Measurements from ENCODE around the gene KLHDC9. TPM values are rescaled to one million over a fixed set of nuclear protein-coding genes. Genes with fewer than 3 reads are reported as not detected.

KLHDC9 gene
- total and polyA plus RNA-seq, 2 donors (not counting 1 experiment from before 2014, with no cell fraction given): 0.95 to 3.0 TPM

DNA sequence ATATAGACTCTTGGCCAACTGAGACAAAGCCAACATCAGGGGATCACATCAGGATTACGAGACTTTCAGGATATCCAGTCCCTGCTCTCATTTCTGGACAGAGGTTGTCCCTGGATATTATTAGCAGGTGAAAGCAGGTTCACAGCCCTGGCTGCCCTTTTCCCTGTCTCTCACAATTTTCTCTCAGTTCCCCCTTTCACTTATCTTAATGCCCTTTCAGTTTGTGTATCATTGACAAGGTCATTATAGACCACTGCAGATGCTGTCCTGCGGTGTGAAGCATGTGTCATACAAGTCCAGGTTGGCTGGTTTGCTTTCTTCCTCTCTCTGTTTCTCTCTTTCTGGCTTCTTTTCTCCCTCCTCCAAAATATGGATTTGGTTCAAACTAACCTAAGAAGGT, 2.1 kb upstream of the KLHDC9 start:
- TF ChIP-seq, protein P1, sequence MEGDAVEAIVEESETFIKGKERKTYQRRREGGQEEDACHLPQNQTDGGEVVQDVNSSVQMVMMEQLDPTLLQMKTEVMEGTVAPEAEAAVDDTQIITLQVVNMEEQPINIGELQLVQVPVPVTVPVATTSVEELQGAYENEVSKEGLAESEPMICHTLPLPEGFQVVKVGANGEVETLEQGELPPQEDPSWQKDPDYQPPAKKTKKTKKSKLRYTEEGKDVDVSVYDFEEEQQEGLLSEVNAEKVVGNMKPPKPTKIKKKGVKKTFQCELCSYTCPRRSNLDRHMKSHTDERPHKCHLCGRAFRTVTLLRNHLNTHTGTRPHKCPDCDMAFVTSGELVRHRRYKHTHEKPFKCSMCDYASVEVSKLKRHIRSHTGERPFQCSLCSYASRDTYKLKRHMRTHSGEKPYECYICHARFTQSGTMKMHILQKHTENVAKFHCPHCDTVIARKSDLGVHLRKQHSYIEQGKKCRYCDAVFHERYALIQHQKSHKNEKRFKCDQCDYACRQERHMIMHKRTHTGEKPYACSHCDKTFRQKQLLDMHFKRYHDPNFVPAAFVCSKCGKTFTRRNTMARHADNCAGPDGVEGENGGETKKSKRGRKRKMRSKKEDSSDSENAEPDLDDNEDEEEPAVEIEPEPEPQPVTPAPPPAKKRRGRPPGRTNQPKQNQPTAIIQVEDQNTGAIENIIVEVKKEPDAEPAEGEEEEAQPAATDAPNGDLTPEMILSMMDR (conservative IDR thresholded peaks at IDR 0.05 in 1 of 2, IDR thresholded peaks at IDR 0.05 in 1 of 2; ENCODE audit: low read depth in 1 of 2, low read length in 2 of 2): no peak
- no peak for TF ChIP-seq EZH2 (IDR thresholded peaks at IDR 0.05; ENCODE audit: low read length, missing control alignments)
- Histone ChIP-seq H2AFZ (ENCODE audit: low read length) (no peak overlapping the region), H3K4me1 (ENCODE audit: control insufficient read depth, extremely low read depth, insufficient read depth, low read length) (peaks cover 11% of the 10 kb centered on the region), H3K36me3 (ENCODE audit: control insufficient read depth, insufficient read depth, low read length) (no peaks in the 10 kb centered on the region), H3K4me2 (ENCODE audit: extremely low read depth, insufficient read depth, low read length) (no peak overlapping the region), H3K27me3 (ENCODE audit: control insufficient read depth, insufficient read depth, low read length) (no peaks in the 10 kb centered on the region), H4K20me1 (ENCODE audit: control insufficient read depth, extremely low read depth, insufficient read depth, low read length) (no peaks in the 10 kb centered on the region), H3K79me2 (ENCODE audit: control insufficient read depth, insufficient read depth, low read length) (no peaks in the 10 kb centered on the region), H3K4me3 (replicated peaks in 1 of 4; ENCODE audit: control extremely low read depth in 1 of 4, insufficient read depth in 1 of 4, low read depth in 3 of 4, low read length in 4 of 4) (no peak overlapping the region), H3K9ac (ENCODE audit: insufficient read depth, low read length) (no peak overlapping the region), H3K9me3 (ENCODE audit: control insufficient read depth, insufficient read depth, low read depth, low read length) (no peaks in the 10 kb centered on the region), H3K27ac (ENCODE audit: insufficient read depth, low read length) (no peak overlapping the region)
- DNase-seq (ENCODE audit: low read depth in 2 of 2): no peak

DNA sequence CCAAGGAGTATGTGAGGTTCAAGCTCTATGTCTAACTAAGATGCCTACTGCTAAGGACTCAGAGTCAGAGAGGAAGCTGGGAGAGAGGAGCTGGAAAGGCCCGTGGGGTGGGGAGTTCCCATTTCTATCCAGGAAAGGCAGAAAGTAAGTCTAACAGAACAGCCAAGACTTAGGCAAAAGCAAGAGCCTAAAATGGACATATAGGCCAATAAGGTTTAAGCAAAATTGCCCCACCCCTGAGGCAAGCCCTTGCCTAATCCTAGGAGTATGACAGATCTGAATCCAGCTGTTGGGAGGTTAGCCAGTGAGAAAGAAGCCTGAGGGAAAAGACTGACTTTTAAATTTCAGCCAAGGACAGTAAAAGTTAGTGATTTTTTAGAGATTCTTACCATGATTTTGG, 1.6 kb upstream of the KLHDC9 start:
- H3K4me1 ChIP-seq (ENCODE audit: control insufficient read depth, extremely low read depth, insufficient read depth, low read length): peaks cover 11% of the 10 kb centered on the region
- no peaks in the 10 kb centered on the region for H3K36me3 ChIP-seq (ENCODE audit: control insufficient read depth, insufficient read depth, low read length)
- H3K9me3 ChIP-seq (ENCODE audit: control insufficient read depth, insufficient read depth, low read depth, low read length): no peaks in the 10 kb centered on the region
- no peak overlapping the region for H3K4me3 ChIP-seq (replicated peaks in 1 of 4; ENCODE audit: control extremely low read depth in 1 of 4, insufficient read depth in 1 of 4, low read depth in 3 of 4, low read length in 4 of 4)
- TF ChIP-seq EZH2 (IDR thresholded peaks at IDR 0.05; ENCODE audit: low read length, missing control alignments): no peak
- TF ChIP-seq, protein P1 (conservative IDR thresholded peaks at IDR 0.05 in 1 of 2, IDR thresholded peaks at IDR 0.05 in 1 of 2; ENCODE audit: low read depth in 1 of 2, low read length in 2 of 2): no peak
- H2AFZ ChIP-seq (ENCODE audit: low read length): no peak overlapping the region
- no peak overlapping the region for H3K27ac ChIP-seq (ENCODE audit: insufficient read depth, low read length)
- peak in 1 of 2 donors; percentile 91 for DNase-seq (ENCODE audit: low read depth in 2 of 2)
- no peak overlapping the region for H3K9ac ChIP-seq (ENCODE audit: insufficient read depth, low read length)
- H3K79me2 ChIP-seq (ENCODE audit: control insufficient read depth, insufficient read depth, low read length): no peaks in the 10 kb centered on the region
- H3K27me3 ChIP-seq (ENCODE audit: control insufficient read depth, insufficient read depth, low read length): no peaks in the 10 kb centered on the region
- H3K4me2 ChIP-seq (ENCODE audit: extremely low read depth, insufficient read depth, low read length): no peak overlapping the region
- no peaks in the 10 kb centered on the region for H4K20me1 ChIP-seq (ENCODE audit: control insufficient read depth, extremely low read depth, insufficient read depth, low read length)

DNA sequence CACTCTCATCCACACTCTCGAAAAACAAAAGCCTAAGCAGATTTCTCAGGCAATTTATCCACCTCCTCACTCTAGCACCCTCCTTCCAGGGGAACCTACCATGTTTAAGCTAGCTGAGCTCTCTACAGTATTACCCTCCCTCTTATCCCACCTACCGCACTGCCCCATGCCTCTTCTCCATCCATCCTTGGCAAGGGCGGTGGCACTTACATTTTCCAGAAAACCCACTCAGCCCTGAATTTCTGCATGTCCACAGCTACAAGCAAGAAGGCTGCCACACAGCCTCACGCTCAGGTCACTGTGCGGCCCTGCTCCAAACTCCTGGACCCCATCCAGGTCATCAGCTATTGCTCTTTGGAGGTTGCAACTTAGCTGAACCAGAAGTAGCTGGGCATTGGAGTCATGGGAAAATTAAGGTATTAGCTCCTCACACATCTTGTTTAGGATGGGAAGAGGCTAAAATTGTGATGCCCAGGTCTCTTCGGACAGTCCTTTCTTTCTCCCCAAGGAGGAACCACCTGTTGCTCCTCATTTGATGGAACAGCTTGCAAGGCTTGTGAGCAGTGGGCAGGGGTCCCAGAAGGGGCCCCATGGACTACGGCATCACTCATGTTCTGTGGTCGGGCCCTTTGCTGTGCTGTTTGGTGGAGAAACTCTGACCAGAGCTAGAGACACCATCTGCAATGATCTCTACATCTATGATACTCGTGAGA, 1.1 kb downstream of the KLHDC9 start:
- TF ChIP-seq, protein P1 (conservative IDR thresholded peaks at IDR 0.05 in 1 of 2, IDR thresholded peaks at IDR 0.05 in 1 of 2; ENCODE audit: low read depth in 1 of 2, low read length in 2 of 2): no peak
- no peak for TF ChIP-seq EZH2 (IDR thresholded peaks at IDR 0.05; ENCODE audit: low read length, missing control alignments)
- H2AFZ ChIP-seq (ENCODE audit: low read length): no peak overlapping the region
- H3K4me2 ChIP-seq (ENCODE audit: extremely low read depth, insufficient read depth, low read length): no peak overlapping the region
- H3K36me3 ChIP-seq (ENCODE audit: control insufficient read depth, insufficient read depth, low read length): peaks cover 4% of the 10 kb centered on the region
- no peak overlapping the region for H3K9ac ChIP-seq (ENCODE audit: insufficient read depth, low read length)
- H3K4me3 ChIP-seq (replicated peaks in 1 of 4; ENCODE audit: control extremely low read depth in 1 of 4, insufficient read depth in 1 of 4, low read depth in 3 of 4, low read length in 4 of 4): no peak overlapping the region
- H3K4me1 ChIP-seq (ENCODE audit: control insufficient read depth, extremely low read depth, insufficient read depth, low read length): peaks cover 7% of the 10 kb centered on the region
- H3K27ac ChIP-seq (ENCODE audit: insufficient read depth, low read length): no peak overlapping the region
- no peaks in the 10 kb centered on the region for H3K27me3 ChIP-seq (ENCODE audit: control insufficient read depth, insufficient read depth, low read length)
- H4K20me1 ChIP-seq (ENCODE audit: control insufficient read depth, extremely low read depth, insufficient read depth, low read length): no peaks in the 10 kb centered on the region
- H3K79me2 ChIP-seq (ENCODE audit: control insufficient read depth, insufficient read depth, low read length): peaks cover 7% of the 10 kb centered on the region
- DNase-seq (ENCODE audit: low read depth in 2 of 2): no peak
- H3K9me3 ChIP-seq (ENCODE audit: control insufficient read depth, insufficient read depth, low read depth, low read length): no peaks in the 10 kb centered on the region

Data from fibroblast of lung (primary cell).